Colonic mucosa (tissue), 4 donors: ENCODE measurements around the gene HDAC4. TPM values are rescaled to one million over a fixed set of nuclear protein-coding genes. Genes with fewer than 3 reads are reported as not detected.

Source experiments
- DNase-seq: peaks from one replicate; pipeline ENCODE4 v3.0.0-alpha.2; 2020
- H3K27ac ChIP-seq: fragments of 200-600 bp; one replicate; pipeline ENCODE4 v1.8.0; 2021
- H3K27me3 ChIP-seq: fragments of 200-600 bp; one replicate; pipeline ENCODE4 v1.8.0; 2021
- H3K36me3 ChIP-seq: fragments of 200-600 bp; one replicate; pipeline ENCODE4 v1.8.0; 2021
- H3K4me1 ChIP-seq: fragments of 200-600 bp; one replicate; pipeline ENCODE4 v1.8.0; 2021; ENCODE audit warnings: mild to moderate bottlenecking
- H3K4me3 ChIP-seq: fragments of 200-600 bp; one replicate; pipeline ENCODE4 v1.8.0; 2021
- H3K9ac ChIP-seq, 2 donors: one replicate each; pipeline ENCODE4 v1.7.0; 2013; ENCODE audit warnings: control low read depth in 2 of 2, low read depth in 2 of 2, low read length in 2 of 2
- H3K9me3 ChIP-seq: fragments of 200-600 bp; one replicate; pipeline ENCODE4 v1.8.0; 2021
- CTCF ChIP-seq: fragments of 200-600 bp; IDR thresholded peaks from one replicate; pipeline ENCODE4 v1.8.0; 2022; ENCODE audit warnings: antibody characterized with exemption, mild to moderate bottlenecking
- intact Hi-C: fragments of 100-400 bp; cut with DNase I; formaldehyde crosslinking; loops from one replicate; pipeline ENCODE4 v1.14.1; 2022
- total RNA-seq, 2 donors: library from RNA; stranded (reverse); fragmentation: NEBNext Ultra II Directional in 1 of 2; extraction: Animal tissue kit (Norgen Biotek cat#: 25700) in 1 of 2; gene quantifications; one replicate each; pipeline ENCODE4 v1.2.1, GENCODE V29; 2021
- donor health status: healthy.
- donor health status: DM: no; HTN: no; CAD: no.
- donor health status: DM: no; HTN: no; CAD: no.

The HDAC4 gene
- total RNA-seq, 2 donors from 2014 or later = 35.3 to 46.8 TPM

DNA sequence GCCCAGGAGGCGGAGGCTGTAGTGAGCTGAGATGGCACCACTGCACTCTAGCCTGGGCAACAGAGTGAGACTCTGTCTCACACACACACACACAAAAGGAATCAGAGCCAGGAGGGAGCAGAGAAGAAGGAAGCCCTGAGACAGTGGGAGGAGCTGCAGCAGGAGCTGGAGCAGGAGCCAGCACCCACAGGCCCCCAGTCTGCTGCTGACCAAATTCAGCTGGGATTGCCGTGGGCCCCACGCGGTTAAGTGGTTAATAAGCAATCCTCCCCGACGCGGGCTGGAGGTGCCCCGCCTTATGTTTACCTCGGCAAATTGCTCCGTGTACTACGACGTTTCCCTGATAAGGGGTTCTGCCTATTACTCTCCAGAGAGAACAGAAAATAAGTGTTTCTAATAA, 287.6 kb downstream of the HDAC4 start:
- peak; percentile 27 for DNase-seq
- Histone ChIP-seq H3K36me3 (no peaks in the 10 kb centered on the region), H3K9ac (no peak overlapping the region), H3K4me3 (no peak overlapping the region), H3K4me1 (peaks cover 5% of the 10 kb centered on the region), H3K9me3 (no peaks in the 10 kb centered on the region), H3K27me3 (no peaks in the 10 kb centered on the region), H3K27ac (no peak overlapping the region)
- no peak for TF ChIP-seq CTCF
- intact Hi-C loops = no loop called here

DNA sequence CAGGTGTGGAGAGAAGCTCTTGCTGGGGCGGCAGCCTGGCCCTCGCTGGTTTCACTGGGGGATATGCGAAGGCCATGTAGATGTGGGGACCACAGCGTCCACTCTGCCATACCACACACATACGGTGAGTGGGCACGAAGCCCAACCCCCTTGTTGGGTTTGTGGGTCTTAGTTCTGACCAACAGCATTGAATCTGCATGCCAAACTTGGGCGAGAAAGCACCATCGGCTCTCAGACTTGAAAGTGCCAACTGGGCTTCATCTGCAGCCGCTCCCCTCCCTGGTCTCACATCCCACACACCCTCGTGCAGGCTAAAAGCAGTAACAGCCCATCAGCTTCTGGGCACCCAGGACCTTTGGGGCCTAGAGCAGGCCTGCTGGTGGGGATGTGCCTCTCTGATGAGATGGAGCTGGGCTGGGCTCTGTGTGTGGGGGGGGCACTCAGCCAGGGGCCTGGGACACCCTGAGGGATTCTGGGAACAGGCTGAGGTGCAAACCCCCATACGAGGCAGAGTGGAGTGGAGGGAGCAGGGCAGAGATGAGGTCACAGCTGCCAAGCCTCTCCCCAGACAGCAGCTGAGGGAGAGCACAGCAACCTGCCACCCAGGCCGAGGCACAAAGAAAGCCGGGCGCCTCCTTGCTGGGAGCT, 288.6 kb downstream of the HDAC4 start:
- Histone ChIP-seq H3K4me1 (peaks cover 5% of the 10 kb centered on the region), H3K27me3 (no peaks in the 10 kb centered on the region), H3K9me3 (no peaks in the 10 kb centered on the region), H3K36me3 (peaks cover 4% of the 10 kb centered on the region), H3K9ac (no peak overlapping the region), H3K4me3 (no peak overlapping the region), H3K27ac (no peak overlapping the region)
- no peak for TF ChIP-seq CTCF
- intact Hi-C loops = no loop called here
- no peak for DNase-seq

GRCh38 chr2:239111401-239112100, 289.3 kb downstream of the HDAC4 start:
- peaks cover 6% of the 10 kb centered on the region for H3K36me3 ChIP-seq
- no peaks in the 10 kb centered on the region for H3K9me3 ChIP-seq
- no peak overlapping the region for H3K4me3 ChIP-seq
- intact Hi-C loops = no loop called here
- H3K27me3 ChIP-seq = no peaks in the 10 kb centered on the region
- DNase-seq = no peak
- no peak overlapping the region for H3K27ac ChIP-seq
- TF ChIP-seq CTCF = no peak
- no peak overlapping the region for H3K9ac ChIP-seq
- H3K4me1 ChIP-seq = peaks cover 5% of the 10 kb centered on the region

DNA sequence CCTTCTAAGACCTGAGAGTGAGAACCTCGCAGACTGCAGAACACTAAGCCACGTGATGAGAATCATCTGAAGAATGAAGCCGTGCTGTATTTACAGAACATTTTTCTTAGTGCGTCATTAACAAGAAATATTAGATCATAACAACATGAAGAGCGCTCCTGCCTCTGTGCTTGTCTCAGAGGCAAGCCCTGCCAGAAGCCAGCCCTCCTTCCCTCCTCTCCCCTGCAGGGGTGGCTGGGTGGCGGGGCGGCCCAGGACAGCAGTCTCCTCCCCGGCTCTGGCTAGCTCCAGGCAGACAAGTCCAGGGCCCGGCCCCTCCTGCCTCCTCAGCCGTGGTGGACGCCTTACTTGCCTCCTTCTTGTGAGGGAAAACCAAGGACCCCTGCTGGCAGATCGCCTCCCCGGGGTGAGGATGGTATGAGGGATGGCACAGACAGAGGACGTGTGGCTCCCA, 290.2 kb downstream of the HDAC4 start:
- no peaks in the 10 kb centered on the region for H3K9me3 ChIP-seq
- intact Hi-C loops = no loop called here
- H3K4me3 ChIP-seq = no peak overlapping the region
- no peak overlapping the region for H3K9ac ChIP-seq
- no peak overlapping the region for H3K27ac ChIP-seq
- H3K36me3 ChIP-seq = peaks cover 6% of the 10 kb centered on the region
- peaks cover 5% of the 10 kb centered on the region for H3K4me1 ChIP-seq
- no peaks in the 10 kb centered on the region for H3K27me3 ChIP-seq
- DNase-seq = no peak
- TF ChIP-seq CTCF = no peak

GRCh38 chr2:239109928-239110545, 290.8 kb downstream of the HDAC4 start:
- H3K4me1 ChIP-seq = peaks cover 5% of the 10 kb centered on the region

More at GRCh38 chr2:239109928-239110545, 290.8 kb downstream of the HDAC4 start:
- Histone ChIP-seq H3K9me3 (no peaks in the 10 kb centered on the region), H3K36me3 (peaks cover 6% of the 10 kb centered on the region), H3K27ac (no peak overlapping the region), H3K9ac (no peak overlapping the region), H3K27me3 (no peaks in the 10 kb centered on the region), H3K4me3 (no peak overlapping the region)
- intact Hi-C loops = no loop called here
- no peak for DNase-seq
- no peak for TF ChIP-seq CTCF
